Erythroblast (primary cell): ENCODE results near the gene MRRF.

ENCODE experiments used
- DNase-seq, 2 experiments: peaks; one replicate each; lab custom pipeline; 2025; lab: John Stamatoyannopoulos, UW
- GATA1 ChIP-seq: IDR thresholded peaks from 2 replicates; pipeline ENCODE4 v1.6.1; 2011; ENCODE audit warnings: low read depth, mild to moderate bottlenecking, control low read depth, low read length, moderate library complexity
- POLR2A ChIP-seq: IDR thresholded peaks from 2 replicates; pipeline ENCODE4 v1.6.1; 2011; ENCODE audit warnings: mild to moderate bottlenecking, low read length

MRRF gene

GRCh38 chr9:122338536-122338935, 73.9 kb downstream of the MRRF start:
- DNase-seq: no peak
- TF ChIP-seq POLR2A (no peak), GATA1 (no peak)

GRCh38 chr9:122338994-122339393, 74.3 kb downstream of the MRRF start:
- TF ChIP-seq GATA1 (no peak), POLR2A (no peak)
- DNase-seq: no peak

- TF ChIP-seq POLR2A (no peak), GATA1 (no peak)
- no peak for DNase-seq
Observed at GRCh38 chr9:122339579-122339978, 74.9 kb downstream of the MRRF start.

- TF ChIP-seq GATA1 (no peak), POLR2A (no peak)
Observed at GRCh38 chr9:122340161-122340560, 75.5 kb downstream of the MRRF start.

GRCh38 chr9:122342323-122343050, 77.8 kb downstream of the MRRF start:
- no peak for DNase-seq
- TF ChIP-seq GATA1: no peak
- TF ChIP-seq POLR2A: no peak

More at GRCh38 chr9:122340161-122340560, 75.5 kb downstream of the MRRF start:
- DNase-seq: no peak

- DNase-seq: peak; percentile 58 to 68
- TF ChIP-seq POLR2A (no peak), GATA1 (no peak)
Observed at GRCh38 chr9:122346478-122347347, 82.0 kb downstream of the MRRF start.

GRCh38 chr9:122347348-122348287, 82.9 kb downstream of the MRRF start:
- TF ChIP-seq GATA1 (no peak), POLR2A (peak; percentile 47)
- peak; percentile 72 to 77 for DNase-seq

- TF ChIP-seq POLR2A (no peak), GATA1 (no peak)
Observed at GRCh38 chr9:122348288-122348777, 83.7 kb downstream of the MRRF start.

GRCh38 chr9:122348791-122349190, 84.1 kb downstream of the MRRF start:
- TF ChIP-seq POLR2A (no peak), GATA1 (no peak)
- DNase-seq: no peak

More at GRCh38 chr9:122348288-122348777, 83.7 kb downstream of the MRRF start:
- no peak for DNase-seq

GRCh38 chr9:122349201-122349600, 84.5 kb downstream of the MRRF start:
- TF ChIP-seq GATA1 (no peak), POLR2A (no peak)
- DNase-seq: no peak

GRCh38 chr9:122350577-122351355, 86.1 kb downstream of the MRRF start:
- DNase-seq: peak; percentile 79 to 89
- TF ChIP-seq POLR2A (no peak), GATA1 (no peak)

GRCh38 chr9:122354536-122355199, 90.0 kb downstream of the MRRF start:
- TF ChIP-seq GATA1 (no peak), POLR2A (no peak)
- DNase-seq: no peak
